HepG2 (cell line): ENCODE data around the gene HDGF. TPM values are rescaled to one million over a fixed set of nuclear protein-coding genes. Genes with fewer than 3 reads are reported as not detected.

Experiments used
- ARHGAP35 ChIP-seq: sonication (generic); formaldehyde crosslinking; IDR thresholded peaks from 2 replicates; pipeline ENCODE4 v1.9.0; 2022; ENCODE audit warnings: mild to moderate bottlenecking, inconsistent platforms, moderate library complexity, missing genetic modification reagents, borderline replicate concordance
- EEA1 ChIP-seq: sonication (generic); formaldehyde crosslinking; IDR thresholded peaks from 2 replicates; pipeline ENCODE4 v1.5.1; 2020; ENCODE audit warnings: mild to moderate bottlenecking, missing genetic modification reagents, borderline replicate concordance
- FOXC1 ChIP-seq: sonication (generic); formaldehyde crosslinking; IDR thresholded peaks from 2 replicates; pipeline ENCODE4 v1.8.0; 2022; ENCODE audit warnings: mild to moderate bottlenecking, missing genetic modification reagents, borderline replicate concordance
- GATA4 ChIP-seq: sonication (generic); IDR thresholded peaks from 2 replicates; pipeline ENCODE4 v1.6.1; 2016; ENCODE audit warnings: antibody characterized with exemption, low read depth, borderline replicate concordance
- HHEX ChIP-seq: IDR thresholded peaks from 2 replicates; pipeline ENCODE4 v1.6.1; 2016; ENCODE audit warnings: control low read depth
- KDM4B ChIP-seq: sonication (generic); formaldehyde crosslinking; IDR thresholded peaks from 2 replicates; pipeline ENCODE4 v1.4.0; 2020; ENCODE audit warnings: missing genetic modification reagents
- KLF13 ChIP-seq: sonication (generic); formaldehyde crosslinking; IDR thresholded peaks from 2 replicates; pipeline ENCODE4 v1.4.0; 2020; ENCODE audit warnings: mild to moderate bottlenecking, missing genetic modification reagents
- NCOA2 ChIP-seq: sonication (generic); formaldehyde crosslinking; IDR thresholded peaks from 2 replicates; pipeline ENCODE4 v1.8.0; 2022; ENCODE audit warnings: inconsistent platforms
- RARA ChIP-seq: IDR thresholded peaks from 2 replicates; pipeline ENCODE4 v1.6.1; 2016; ENCODE audit warnings: missing genetic modification reagents, missing compliant biosample characterization
- SRY ChIP-seq: sonication (generic); formaldehyde crosslinking; IDR thresholded peaks from 2 replicates; pipeline ENCODE4 v1.8.0; 2022; ENCODE audit warnings: mild to moderate bottlenecking, missing genetic modification reagents
- STAG1 ChIP-seq: sonication (generic); formaldehyde crosslinking; IDR thresholded peaks from 2 replicates; pipeline ENCODE4 v1.4.0; 2020; ENCODE audit warnings: missing genetic modification reagents
- ZNF264 ChIP-seq: sonication (generic); formaldehyde crosslinking; IDR thresholded peaks from 2 replicates; pipeline ENCODE4 v1.4.0; 2020; ENCODE audit warnings: missing genetic modification reagents
- ZNF770 ChIP-seq: sonication (generic); formaldehyde crosslinking; IDR thresholded peaks from 2 replicates; pipeline ENCODE4 v1.5.0; 2020; ENCODE audit warnings: mild to moderate bottlenecking, missing genetic modification reagents
- ZNF772 ChIP-seq: sonication (generic); formaldehyde crosslinking; IDR thresholded peaks from 2 replicates; pipeline ENCODE4 v1.5.0; 2020; ENCODE audit warnings: mild to moderate bottlenecking, missing genetic modification reagents
- ZSCAN30 ChIP-seq: sonication (generic); formaldehyde crosslinking; IDR thresholded peaks from 2 replicates; pipeline ENCODE4 v1.5.0; 2020; ENCODE audit warnings: mild to moderate bottlenecking, missing genetic modification reagents
- polyA plus RNA-seq, 8 experiments: library from polyadenylated mRNA; depleted of rRNA in 3 of 8; stranded (reverse) in 7 of 8; unstranded in 1 of 8; fragments of >200 nt; fragmentation: Illumina TruSeq in 4 of 8; extraction: Trizol in 4 of 8; gene quantifications; 2 replicates each; pipeline versions ENCODE4 v1.2.1 to v1.2.3, GENCODE V29; 2011 to 2016; ENCODE audit warnings: low read depth in 4 of 8, missing spikeins in 1 of 8, mixed read lengths in 1 of 8; ENCODE audit not compliant: insufficient read depth in 1 of 8
- total RNA-seq, 5 experiments: library from RNA; depleted of rRNA; stranded (reverse); fragments of >200 nt; fragmentation: Illumina TruSeq; extraction: Trizol; gene quantifications; 2 replicates each; pipeline ENCODE4 v1.2.3, GENCODE V29; 2016; ENCODE audit warnings: low read depth in 1 of 5
- TF ChIP-seq, protein P1 (sequence below): sonication (generic); formaldehyde crosslinking; IDR thresholded peaks from 2 replicates; pipeline ENCODE4; 2020; ENCODE audit warnings: missing genetic modification reagents, mild to moderate bottlenecking, borderline replicate concordance
- TF ChIP-seq, protein P2 (sequence below): IDR thresholded peaks from 2 replicates; pipeline ENCODE4 v1.6.1; 2016; ENCODE audit warnings: low read depth, missing genetic modification reagents, missing compliant biosample characterization
- TF ChIP-seq, protein P3 (sequence below): sonication (generic); formaldehyde crosslinking; IDR thresholded peaks from 2 replicates; pipeline ENCODE4 v1.5.0; 2020; ENCODE audit warnings: missing genetic modification reagents

HDGF gene
- total and polyA plus RNA-seq, 2 of the 13 experiments (the other 11 are each of a cell fraction or from before 2014, with no cell fraction given), result 156 to 196 TPM

GRCh38 chr1:156740741-156741480 lies 10.6 kb downstream of the HDGF start, which contains the start of gene MRPL24 (continued):
- TF ChIP-seq, protein P1, sequence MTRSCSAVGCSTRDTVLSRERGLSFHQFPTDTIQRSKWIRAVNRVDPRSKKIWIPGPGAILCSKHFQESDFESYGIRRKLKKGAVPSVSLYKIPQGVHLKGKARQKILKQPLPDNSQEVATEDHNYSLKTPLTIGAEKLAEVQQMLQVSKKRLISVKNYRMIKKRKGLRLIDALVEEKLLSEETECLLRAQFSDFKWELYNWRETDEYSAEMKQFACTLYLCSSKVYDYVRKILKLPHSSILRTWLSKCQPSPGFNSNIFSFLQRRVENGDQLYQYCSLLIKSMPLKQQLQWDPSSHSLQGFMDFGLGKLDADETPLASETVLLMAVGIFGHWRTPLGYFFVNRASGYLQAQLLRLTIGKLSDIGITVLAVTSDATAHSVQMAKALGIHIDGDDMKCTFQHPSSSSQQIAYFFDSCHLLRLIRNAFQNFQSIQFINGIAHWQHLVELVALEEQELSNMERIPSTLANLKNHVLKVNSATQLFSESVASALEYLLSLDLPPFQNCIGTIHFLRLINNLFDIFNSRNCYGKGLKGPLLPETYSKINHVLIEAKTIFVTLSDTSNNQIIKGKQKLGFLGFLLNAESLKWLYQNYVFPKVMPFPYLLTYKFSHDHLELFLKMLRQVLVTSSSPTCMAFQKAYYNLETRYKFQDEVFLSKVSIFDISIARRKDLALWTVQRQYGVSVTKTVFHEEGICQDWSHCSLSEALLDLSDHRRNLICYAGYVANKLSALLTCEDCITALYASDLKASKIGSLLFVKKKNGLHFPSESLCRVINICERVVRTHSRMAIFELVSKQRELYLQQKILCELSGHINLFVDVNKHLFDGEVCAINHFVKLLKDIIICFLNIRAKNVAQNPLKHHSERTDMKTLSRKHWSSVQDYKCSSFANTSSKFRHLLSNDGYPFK (CRISPR knock-in tag), result peak; percentile 93; the same call in 1 of the 2 replicates
- 0 out of 2 replicates have a peak, but pooled peaks have one; percentile 15 for TF ChIP-seq NCOA2 (CRISPR knock-in tag)
- TF ChIP-seq, protein P2, sequence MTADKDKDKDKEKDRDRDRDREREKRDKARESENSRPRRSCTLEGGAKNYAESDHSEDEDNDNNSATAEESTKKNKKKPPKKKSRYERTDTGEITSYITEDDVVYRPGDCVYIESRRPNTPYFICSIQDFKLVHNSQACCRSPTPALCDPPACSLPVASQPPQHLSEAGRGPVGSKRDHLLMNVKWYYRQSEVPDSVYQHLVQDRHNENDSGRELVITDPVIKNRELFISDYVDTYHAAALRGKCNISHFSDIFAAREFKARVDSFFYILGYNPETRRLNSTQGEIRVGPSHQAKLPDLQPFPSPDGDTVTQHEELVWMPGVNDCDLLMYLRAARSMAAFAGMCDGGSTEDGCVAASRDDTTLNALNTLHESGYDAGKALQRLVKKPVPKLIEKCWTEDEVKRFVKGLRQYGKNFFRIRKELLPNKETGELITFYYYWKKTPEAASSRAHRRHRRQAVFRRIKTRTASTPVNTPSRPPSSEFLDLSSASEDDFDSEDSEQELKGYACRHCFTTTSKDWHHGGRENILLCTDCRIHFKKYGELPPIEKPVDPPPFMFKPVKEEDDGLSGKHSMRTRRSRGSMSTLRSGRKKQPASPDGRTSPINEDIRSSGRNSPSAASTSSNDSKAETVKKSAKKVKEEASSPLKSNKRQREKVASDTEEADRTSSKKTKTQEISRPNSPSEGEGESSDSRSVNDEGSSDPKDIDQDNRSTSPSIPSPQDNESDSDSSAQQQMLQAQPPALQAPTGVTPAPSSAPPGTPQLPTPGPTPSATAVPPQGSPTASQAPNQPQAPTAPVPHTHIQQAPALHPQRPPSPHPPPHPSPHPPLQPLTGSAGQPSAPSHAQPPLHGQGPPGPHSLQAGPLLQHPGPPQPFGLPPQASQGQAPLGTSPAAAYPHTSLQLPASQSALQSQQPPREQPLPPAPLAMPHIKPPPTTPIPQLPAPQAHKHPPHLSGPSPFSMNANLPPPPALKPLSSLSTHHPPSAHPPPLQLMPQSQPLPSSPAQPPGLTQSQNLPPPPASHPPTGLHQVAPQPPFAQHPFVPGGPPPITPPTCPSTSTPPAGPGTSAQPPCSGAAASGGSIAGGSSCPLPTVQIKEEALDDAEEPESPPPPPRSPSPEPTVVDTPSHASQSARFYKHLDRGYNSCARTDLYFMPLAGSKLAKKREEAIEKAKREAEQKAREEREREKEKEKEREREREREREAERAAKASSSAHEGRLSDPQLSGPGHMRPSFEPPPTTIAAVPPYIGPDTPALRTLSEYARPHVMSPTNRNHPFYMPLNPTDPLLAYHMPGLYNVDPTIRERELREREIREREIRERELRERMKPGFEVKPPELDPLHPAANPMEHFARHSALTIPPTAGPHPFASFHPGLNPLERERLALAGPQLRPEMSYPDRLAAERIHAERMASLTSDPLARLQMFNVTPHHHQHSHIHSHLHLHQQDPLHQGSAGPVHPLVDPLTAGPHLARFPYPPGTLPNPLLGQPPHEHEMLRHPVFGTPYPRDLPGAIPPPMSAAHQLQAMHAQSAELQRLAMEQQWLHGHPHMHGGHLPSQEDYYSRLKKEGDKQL (CRISPR knock-in tag), result no peak
- no peak for TF ChIP-seq KLF13
- TF ChIP-seq HHEX (CRISPR knock-in tag), result no peak
- TF ChIP-seq SRY (CRISPR knock-in tag), result peak; percentile 72
- no peak; the same call in 1 of the 2 replicates for TF ChIP-seq STAG1 (CRISPR knock-in tag)
- TF ChIP-seq ZNF772, result no peak; the same call in 1 of the 2 replicates
- 0 out of 2 replicates have a peak, but pooled peaks have one; percentile 60 for TF ChIP-seq ZNF770 (CRISPR knock-in tag)
- TF ChIP-seq, protein P3, sequence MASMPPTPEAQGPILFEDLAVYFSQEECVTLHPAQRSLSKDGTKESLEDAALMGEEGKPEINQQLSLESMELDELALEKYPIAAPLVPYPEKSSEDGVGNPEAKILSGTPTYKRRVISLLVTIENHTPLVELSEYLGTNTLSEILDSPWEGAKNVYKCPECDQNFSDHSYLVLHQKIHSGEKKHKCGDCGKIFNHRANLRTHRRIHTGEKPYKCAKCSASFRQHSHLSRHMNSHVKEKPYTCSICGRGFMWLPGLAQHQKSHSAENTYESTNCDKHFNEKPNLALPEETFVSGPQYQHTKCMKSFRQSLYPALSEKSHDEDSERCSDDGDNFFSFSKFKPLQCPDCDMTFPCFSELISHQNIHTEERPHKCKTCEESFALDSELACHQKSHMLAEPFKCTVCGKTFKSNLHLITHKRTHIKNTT, result no peak
- no peak; the same call in 1 of the 2 replicates for TF ChIP-seq ARHGAP35
- no peak; the same call in 1 of the 2 replicates for TF ChIP-seq GATA4
- no peak for TF ChIP-seq RARA (CRISPR knock-in tag)
- TF ChIP-seq ZNF264 (CRISPR knock-in tag), result peak; percentile 44
- 0 out of 2 replicates have a peak, but pooled peaks have one; percentile 45 for TF ChIP-seq ZSCAN30 (CRISPR knock-in tag)
- peak; percentile 45; the same call in 1 of the 2 replicates for TF ChIP-seq FOXC1
- TF ChIP-seq EEA1 (CRISPR knock-in tag), result peak; percentile 91; the same call in 1 of the 2 replicates
- no peak for TF ChIP-seq KDM4B (CRISPR knock-in tag)
